HCT116 (cell line): ENCODE data around the gene PWWP2B. TPM values are rescaled to one million over a fixed set of nuclear protein-coding genes. Genes with fewer than 3 reads are reported as not detected.

ENCODE experiments used
- ATAC-seq: fragments of 200-7000 bp; cut with Tn5 transposase; 2 replicates; pipeline ENCODE4 v1.9.1; 2020; ENCODE audit warnings: mild to moderate bottlenecking, moderate library complexity
- BruUV-seq: library from RNA; stranded (reverse); fragments of 400-500 nt; replicated peaks from 2 replicates; lab custom pipeline; 2021; lab: Mats Ljungman, UMichigan
- CTCF ChIA-PET: fragments of 300-600 bp; sonication (Branson Sonifier 250); formaldehyde crosslinking; loops from one replicate; lab custom pipeline; 2021; ENCODE audit warnings: antibody characterized with exemption; lab: Charles Lee
- POLR2A ChIA-PET: fragments of 300-600, 350-600 bp; sonication (Branson Sonifier 250); formaldehyde crosslinking; loops from one replicate; lab custom pipeline; 2021; ENCODE audit warnings: antibody characterized with exemption; lab: Charles Lee
- RAD21 ChIA-PET, 2 experiments: fragments of 300-600 bp; sonication (Branson Sonifier 250); formaldehyde crosslinking; loops; one replicate each; lab custom pipeline; 2023; ENCODE audit warnings: low total read pairs in 2 of 2; ENCODE audit not compliant: uncharacterized antibody in 2 of 2, unreplicated experiment in 2 of 2, low non-redundant PET in 1 of 2; lab: Charles Lee
- DNase-seq: peaks from one replicate; pipeline ENCODE4 v3.0.0-alpha.2; 2010; ENCODE audit warnings: low read depth, low spot score
- H2AFZ ChIP-seq: fragments of 200-600 bp; shearing (Covaris generic), sonication (generic); 2 replicates; pipeline ENCODE4 v1.6.1; 2017; ENCODE audit warnings: low read depth, mixed run types, mixed read lengths, antibody characterized with exemption, low read length; ENCODE audit not compliant: poor library complexity, severe bottlenecking
- H3K27ac ChIP-seq: 2 replicates; pipeline ENCODE4 v1.5.1; 2012; ENCODE audit warnings: low read depth, low read length
- H3K27me3 ChIP-seq: fragments of 200-600 bp; sonication (generic); 2 replicates; pipeline ENCODE4 v1.6.1; 2016; ENCODE audit warnings: mixed run types, low read length, mixed read lengths; ENCODE audit not compliant: insufficient read depth
- H3K36me3 ChIP-seq, 2 experiments: fragments of 200-500 bp in 1 of 2; fragments of 200-600 bp in 1 of 2; sonication (Bioruptor generic) in 1 of 2; sonication (generic) in 1 of 2; 2 replicates each; pipeline versions ENCODE4 v1.5.1 to v1.6.1; 2014 to 2016; ENCODE audit warnings: low read length in 2 of 2, inconsistent platforms in 1 of 2, mixed read lengths in 1 of 2, mixed run types in 1 of 2; ENCODE audit not compliant: insufficient read depth in 2 of 2, control insufficient read depth in 1 of 2
- H3K4me1 ChIP-seq, 2 experiments: fragments of 200-600 bp in 1 of 2; sonication (generic) in 1 of 2; 2 replicates each; pipeline versions ENCODE4 v1.5.1 to v1.6.1; 2012 to 2017; ENCODE audit warnings: low read length in 2 of 2, inconsistent platforms in 1 of 2, mild to moderate bottlenecking in 1 of 2, mixed read lengths in 1 of 2, mixed run types in 1 of 2, moderate library complexity in 1 of 2; ENCODE audit not compliant: insufficient read depth in 2 of 2, control insufficient read depth in 1 of 2
- H3K4me2 ChIP-seq: fragments of 200-600 bp; sonication (generic); 2 replicates; pipeline ENCODE4 v1.6.1; 2017; ENCODE audit warnings: mixed run types, low read length, mixed read lengths
- H3K4me3 ChIP-seq, 2 experiments: fragments of 200-600 bp in 1 of 2; sonication (generic) in 1 of 2; replicated peaks in 1 of 2; 2 replicates each; pipeline ENCODE4 v1.5.1; 2011 to 2016; ENCODE audit warnings: low read length in 2 of 2, control low read depth in 1 of 2, low read depth in 1 of 2, mild to moderate bottlenecking in 1 of 2, mixed read lengths in 1 of 2, mixed run types in 1 of 2
- H3K79me2 ChIP-seq: fragments of 200-600 bp; sonication (generic); 2 replicates; pipeline ENCODE4 v1.6.1; 2017; ENCODE audit warnings: mild to moderate bottlenecking, mixed run types, low read length, moderate library complexity, mixed read lengths; ENCODE audit not compliant: insufficient read depth
- H3K9ac ChIP-seq: fragments of 200-600 bp; sonication (generic); 2 replicates; pipeline ENCODE4 v1.6.1; 2016; ENCODE audit warnings: low read length, mixed read lengths
- H3K9me2 ChIP-seq: fragments of 200-600 bp; sonication (generic), shearing (Covaris generic); 2 replicates; pipeline ENCODE4 v1.6.1; 2017; ENCODE audit warnings: mixed run types, mild to moderate bottlenecking, moderate library complexity; ENCODE audit not compliant: insufficient read depth
- H3K9me3 ChIP-seq, 2 experiments: fragments of 200-500 bp in 1 of 2; fragments of 200-600 bp in 1 of 2; sonication (Bioruptor generic) in 1 of 2; sonication (generic) in 1 of 2; 2 replicates each; pipeline ENCODE4 v1.6.1; 2014 to 2017; ENCODE audit warnings: low read length in 2 of 2, mixed read lengths in 2 of 2, inconsistent platforms in 1 of 2, low read depth in 1 of 2, mild to moderate bottlenecking in 1 of 2, mixed run types in 1 of 2, moderate library complexity in 1 of 2; ENCODE audit not compliant: control insufficient read depth in 1 of 2, insufficient read depth in 1 of 2
- H4K20me1 ChIP-seq: fragments of 200-600 bp; sonication (generic), shearing (Covaris generic); 2 replicates; pipeline ENCODE4 v1.6.1; 2017; ENCODE audit warnings: mixed run types, mild to moderate bottlenecking, moderate library complexity; ENCODE audit not compliant: insufficient read depth
- ATF3 ChIP-seq: IDR thresholded peaks from 2 replicates; pipeline ENCODE4 v1.6.1; 2012
- CBX3 ChIP-seq: IDR thresholded peaks from 2 replicates; pipeline ENCODE4 v1.6.1; 2012; ENCODE audit warnings: low read depth
- CTCF ChIP-seq, 3 experiments: fragments of 200-600 bp in 1 of 3; sonication (generic) in 1 of 3; IDR thresholded peaks in 2 of 3; conservative IDR thresholded peaks in 1 of 3; 2 replicates each; pipeline ENCODE4 v1.5.1; 2012 to 2017; ENCODE audit warnings: low read depth in 2 of 3, low read length in 2 of 3, antibody characterized with exemption in 1 of 3, borderline replicate concordance in 1 of 3, control low read depth in 1 of 3, mild to moderate bottlenecking in 1 of 3, mixed read lengths in 1 of 3, mixed run types in 1 of 3, moderate library complexity in 1 of 3; ENCODE audit not compliant: insufficient read depth in 1 of 3
- EGR1 ChIP-seq: IDR thresholded peaks from 2 replicates; pipeline ENCODE4 v1.6.1; 2012; ENCODE audit warnings: low read depth
- ELF1 ChIP-seq: IDR thresholded peaks from 2 replicates; pipeline ENCODE4 v1.6.1; 2012; ENCODE audit warnings: low read depth, borderline replicate concordance
- EZH2 ChIP-seq: fragments of 200-600 bp; sonication (generic); IDR thresholded peaks from 2 replicates; pipeline ENCODE4 v1.6.1; 2017; ENCODE audit warnings: antibody characterized with exemption, mixed run types
- EZH2phosphoT487 ChIP-seq: fragments of 200-600 bp; IDR thresholded peaks from 2 replicates; pipeline ENCODE4 v1.6.1; 2018; ENCODE audit warnings: antibody characterized with exemption, borderline replicate concordance
- FOSL1 ChIP-seq: IDR thresholded peaks from 2 replicates; pipeline ENCODE4 v1.6.1; 2012; ENCODE audit warnings: low read depth
- JUND ChIP-seq: IDR thresholded peaks from 2 replicates; pipeline ENCODE4 v1.6.1; 2012
- MAX ChIP-seq: IDR thresholded peaks from 2 replicates; pipeline ENCODE4 v1.6.1; 2012
- POLR2A ChIP-seq: IDR thresholded peaks from 2 replicates; pipeline ENCODE4 v1.7.0; 2011; ENCODE audit warnings: borderline replicate concordance; ENCODE audit not compliant: insufficient read depth, insufficient read length; ENCODE audit errors: extremely low read depth
- POLR2AphosphoS5 ChIP-seq: IDR thresholded peaks from 2 replicates; pipeline ENCODE4 v1.6.1; 2011; ENCODE audit warnings: mild to moderate bottlenecking, low read depth, low read length, moderate library complexity
- RAD21 ChIP-seq: IDR thresholded peaks from 2 replicates; pipeline ENCODE4 v1.6.1; 2012; ENCODE audit warnings: low read depth, mild to moderate bottlenecking
- SIN3A ChIP-seq: IDR thresholded peaks from 2 replicates; pipeline ENCODE4 v1.6.1; 2012; ENCODE audit warnings: low read depth
- SP1 ChIP-seq: IDR thresholded peaks from 2 replicates; pipeline ENCODE4 v1.6.1; 2012; ENCODE audit warnings: low read depth
- TCF7L2 ChIP-seq: IDR thresholded peaks from 2 replicates; pipeline ENCODE4 v1.7.0; 2011; ENCODE audit warnings: borderline replicate concordance, inconsistent platforms; ENCODE audit not compliant: insufficient read depth, insufficient read length; ENCODE audit errors: extremely low read depth
- YY1 ChIP-seq: IDR thresholded peaks from 2 replicates; pipeline ENCODE4 v1.6.1; 2011; ENCODE audit warnings: low read length, low read depth, moderate library complexity, mild to moderate bottlenecking; ENCODE audit not compliant: insufficient replicate concordance; ENCODE audit errors: extremely low read depth
- ZFX ChIP-seq: fragments of 450-650 bp; IDR thresholded peaks from 2 replicates; pipeline ENCODE4 v1.6.1; 2017
- ZNF274 ChIP-seq: fragments of 200-500 bp; sonication (Bioruptor generic); IDR thresholded peaks from 2 replicates; pipeline ENCODE4 v1.6.1; 2014; ENCODE audit warnings: mild to moderate bottlenecking, low read depth, low read length, inconsistent platforms
- intact Hi-C: fragments of 100-400 bp; cut with micrococcal nuclease; formaldehyde crosslinking; loops from 2 replicates; pipeline ENCODE4 v1.10.0; 2022
- total RNA-seq: library from RNA; stranded (reverse); gene quantifications from one replicate; pipeline ENCODE4 v1.2.1, GENCODE V29; 2021; ENCODE audit not compliant: unreplicated experiment
- TF ChIP-seq, protein P1 (sequence below): IDR thresholded peaks from 2 replicates; pipeline ENCODE4 v1.6.1; 2012; ENCODE audit warnings: low read depth

Gene PWWP2B
- total RNA-seq, 1 experiment from 2014 or later = 13.9 TPM

DNA sequence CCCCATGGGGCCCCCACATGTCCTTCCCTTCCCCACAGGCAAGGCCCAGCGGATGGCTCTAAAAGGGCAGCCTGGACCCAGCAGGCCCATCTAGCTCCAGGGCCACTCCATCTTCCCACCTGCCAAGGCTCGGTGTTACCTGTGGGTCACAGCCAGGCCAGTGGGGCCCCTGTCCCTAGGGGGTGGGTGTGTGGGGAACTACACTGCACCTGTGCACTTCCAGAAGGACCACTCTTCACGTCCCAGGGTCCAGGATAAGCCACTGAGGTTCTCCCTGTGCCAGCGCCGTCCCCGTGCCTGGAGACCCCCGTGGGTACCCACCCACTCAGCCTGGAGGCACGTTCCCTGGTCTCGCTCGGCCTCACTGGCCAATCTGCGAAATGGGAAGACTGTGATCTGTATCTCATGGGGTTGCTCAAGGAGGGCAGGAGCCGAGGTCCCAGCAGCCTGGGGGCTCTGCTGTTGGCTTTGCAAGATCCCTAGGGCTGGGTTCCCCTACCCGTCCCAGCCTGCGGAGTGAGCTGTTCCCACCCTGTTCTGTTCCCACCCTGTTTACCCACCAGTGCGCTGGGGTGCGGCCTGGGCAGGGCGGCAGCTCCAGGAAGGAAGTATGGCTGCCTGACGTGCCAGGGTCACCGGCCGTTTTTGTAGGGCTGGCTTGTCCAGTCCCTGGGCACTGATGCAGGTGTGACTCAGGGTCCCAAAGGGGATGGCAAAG, 4.6 kb downstream of the PWWP2B start:
- DNase-seq = no peak
- peaks cover 49% of the 10 kb centered on the region for H3K79me2 ChIP-seq

More for the DNA sequence above, 4.6 kb downstream of the PWWP2B start:
- no peaks in the 10 kb centered on the region for H3K9me3 ChIP-seq
- intact Hi-C loops = no loop called here
- ChIA-PET POLR2A (no interaction called here), CTCF (no interaction called here)
- no peaks in the 10 kb centered on the region for H3K36me3 ChIP-seq
- H3K4me3 ChIP-seq = no peak overlapping the region
- no peak overlapping the region for H2AFZ ChIP-seq
- no peaks in the 10 kb centered on the region for H3K9me2 ChIP-seq
- no peaks in the 10 kb centered on the region for H4K20me1 ChIP-seq
- no TSS peak for BruUV-seq
- H3K27ac ChIP-seq = no peak overlapping the region
- H3K4me2 ChIP-seq = no peak overlapping the region
- no peaks in the 10 kb centered on the region for H3K27me3 ChIP-seq
- H3K4me1 ChIP-seq = peaks cover 5 to 21% of the 10 kb centered on the region in 2 experiments
- no peak for ATAC-seq
- TF ChIP-seq POLR2AphosphoS5 (no peak), SIN3A (no peak), ZNF274 (no peak), EZH2phosphoT487 (no peak), SP1 (no peak), RAD21 (no peak), EGR1 (no peak), CTCF (IDR thresholded peaks at IDR 0.05 in 2 of 3, conservative IDR thresholded peaks at IDR 0.05 in 1 of 3; ENCODE audit: borderline replicate concordance in 1 of 3, insufficient read depth in 1 of 3, low read depth in 2 of 3, low read length in 2 of 3) (no peak), EZH2 (no peak), ATF3 (no peak), ELF1 (no peak), FOSL1 (no peak), ZFX (no peak), MAX (no peak), TCF7L2 (no peak), CBX3 (no peak), POLR2A (no peak), YY1 (no peak), JUND (no peak)
- TF ChIP-seq, protein P1, sequence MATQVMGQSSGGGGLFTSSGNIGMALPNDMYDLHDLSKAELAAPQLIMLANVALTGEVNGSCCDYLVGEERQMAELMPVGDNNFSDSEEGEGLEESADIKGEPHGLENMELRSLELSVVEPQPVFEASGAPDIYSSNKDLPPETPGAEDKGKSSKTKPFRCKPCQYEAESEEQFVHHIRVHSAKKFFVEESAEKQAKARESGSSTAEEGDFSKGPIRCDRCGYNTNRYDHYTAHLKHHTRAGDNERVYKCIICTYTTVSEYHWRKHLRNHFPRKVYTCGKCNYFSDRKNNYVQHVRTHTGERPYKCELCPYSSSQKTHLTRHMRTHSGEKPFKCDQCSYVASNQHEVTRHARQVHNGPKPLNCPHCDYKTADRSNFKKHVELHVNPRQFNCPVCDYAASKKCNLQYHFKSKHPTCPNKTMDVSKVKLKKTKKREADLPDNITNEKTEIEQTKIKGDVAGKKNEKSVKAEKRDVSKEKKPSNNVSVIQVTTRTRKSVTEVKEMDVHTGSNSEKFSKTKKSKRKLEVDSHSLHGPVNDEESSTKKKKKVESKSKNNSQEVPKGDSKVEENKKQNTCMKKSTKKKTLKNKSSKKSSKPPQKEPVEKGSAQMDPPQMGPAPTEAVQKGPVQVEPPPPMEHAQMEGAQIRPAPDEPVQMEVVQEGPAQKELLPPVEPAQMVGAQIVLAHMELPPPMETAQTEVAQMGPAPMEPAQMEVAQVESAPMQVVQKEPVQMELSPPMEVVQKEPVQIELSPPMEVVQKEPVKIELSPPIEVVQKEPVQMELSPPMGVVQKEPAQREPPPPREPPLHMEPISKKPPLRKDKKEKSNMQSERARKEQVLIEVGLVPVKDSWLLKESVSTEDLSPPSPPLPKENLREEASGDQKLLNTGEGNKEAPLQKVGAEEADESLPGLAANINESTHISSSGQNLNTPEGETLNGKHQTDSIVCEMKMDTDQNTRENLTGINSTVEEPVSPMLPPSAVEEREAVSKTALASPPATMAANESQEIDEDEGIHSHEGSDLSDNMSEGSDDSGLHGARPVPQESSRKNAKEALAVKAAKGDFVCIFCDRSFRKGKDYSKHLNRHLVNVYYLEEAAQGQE = no peak
- TF ChIP-seq, all 23 proteins: peak for 0
- H3K9ac ChIP-seq = no peak overlapping the region
- RAD21 ChIA-PET = no interaction called here
